GM19397 (cell line): ENCODE data around the gene OGDH.
"Not testable (repeated sequence)": the region's sequence is repeated elsewhere in the genome, so short reads cannot be mapped to it uniquely, and the experiment has no call there.

Source experiments
- ATAC-seq: cut with Tn5 transposase; IDR thresholded peaks from one replicate; pipeline ENCODE4 v1.9.1; 2021; ENCODE audit warnings: mild to moderate bottlenecking, moderate library complexity; ENCODE audit not compliant: unreplicated experiment

OGDH gene

DNA sequence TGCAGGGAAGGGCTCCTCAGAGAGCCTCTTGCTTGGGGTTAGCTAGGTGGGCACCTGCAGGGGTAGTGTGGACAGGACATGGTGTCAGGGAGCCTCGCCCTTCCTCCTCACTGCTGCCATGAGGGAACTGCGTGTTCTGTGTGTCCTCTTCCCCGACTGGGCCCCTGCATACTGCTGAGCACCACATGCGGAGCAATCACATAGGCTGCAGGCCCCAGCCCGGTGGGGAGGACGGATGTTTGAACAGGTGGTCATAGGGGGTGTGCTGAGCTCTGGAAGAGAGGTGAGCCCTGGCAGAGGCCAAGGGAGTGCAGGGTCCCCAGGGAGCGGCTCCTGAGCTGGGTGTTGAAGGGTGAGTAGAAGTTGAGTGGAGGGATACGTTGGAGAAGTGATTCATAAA, 93.9 kb downstream of the OGDH start:
- ATAC-seq, result no peak

DNA sequence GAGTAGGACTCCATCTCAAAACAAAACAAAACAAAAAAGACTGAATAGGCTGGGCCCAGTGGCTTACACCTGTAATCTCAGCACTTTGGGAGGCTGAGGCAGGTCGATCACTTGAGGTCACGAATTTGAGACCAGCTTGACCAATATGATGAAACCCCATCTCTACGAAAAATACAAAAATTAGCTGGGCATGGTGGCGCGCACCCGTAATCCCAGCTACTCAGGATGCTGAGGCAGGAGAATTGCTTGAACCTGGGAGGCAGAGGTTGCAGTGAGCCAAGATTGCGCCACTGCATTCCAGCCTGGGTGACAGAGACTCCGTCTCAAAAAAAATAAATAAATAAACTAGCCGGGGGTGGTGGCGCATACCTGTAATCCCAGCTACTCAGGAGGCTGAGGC, 97.0 kb downstream of the OGDH start:
- ATAC-seq, result not testable (repeated sequence)

DNA sequence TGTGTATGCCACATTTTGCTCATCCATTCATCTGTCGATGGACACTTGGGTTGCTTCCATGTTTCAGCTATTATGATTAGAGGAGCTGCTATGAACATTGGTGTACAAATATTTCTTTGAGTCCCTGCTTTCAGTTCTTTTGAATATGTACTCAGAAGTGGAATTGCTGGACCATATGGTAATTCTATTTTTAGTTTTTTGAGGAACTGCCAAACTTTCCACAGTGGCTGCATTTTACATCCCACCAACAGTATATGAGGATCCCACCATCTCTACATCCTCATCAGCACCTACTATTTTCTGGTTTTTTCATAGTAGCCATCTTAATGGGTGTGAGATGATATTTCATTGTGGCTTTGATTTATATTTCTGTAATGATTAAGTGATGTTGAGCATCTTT, 97.5 kb downstream of the OGDH start:
- ATAC-seq, result no peak

DNA sequence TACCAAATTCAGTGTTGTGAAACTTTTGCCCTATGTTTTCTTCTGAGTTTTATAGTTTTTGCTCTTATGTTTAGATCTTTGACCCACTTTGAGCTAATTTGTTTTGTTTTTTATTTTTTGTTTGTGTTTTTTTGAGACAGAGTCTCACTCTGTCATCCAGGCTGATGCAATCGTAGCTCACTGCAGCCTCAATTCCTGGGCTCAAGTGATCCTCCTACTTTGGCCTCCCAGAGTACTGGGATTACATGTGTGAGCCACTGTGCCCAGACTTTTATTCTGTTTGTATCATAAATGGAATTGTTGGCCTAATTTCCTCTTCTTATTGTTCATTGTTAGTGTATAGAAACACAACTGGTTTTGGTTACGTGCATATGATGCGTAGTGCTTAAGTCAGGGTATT, 99.0 kb downstream of the OGDH start:
- no peak for ATAC-seq

DNA sequence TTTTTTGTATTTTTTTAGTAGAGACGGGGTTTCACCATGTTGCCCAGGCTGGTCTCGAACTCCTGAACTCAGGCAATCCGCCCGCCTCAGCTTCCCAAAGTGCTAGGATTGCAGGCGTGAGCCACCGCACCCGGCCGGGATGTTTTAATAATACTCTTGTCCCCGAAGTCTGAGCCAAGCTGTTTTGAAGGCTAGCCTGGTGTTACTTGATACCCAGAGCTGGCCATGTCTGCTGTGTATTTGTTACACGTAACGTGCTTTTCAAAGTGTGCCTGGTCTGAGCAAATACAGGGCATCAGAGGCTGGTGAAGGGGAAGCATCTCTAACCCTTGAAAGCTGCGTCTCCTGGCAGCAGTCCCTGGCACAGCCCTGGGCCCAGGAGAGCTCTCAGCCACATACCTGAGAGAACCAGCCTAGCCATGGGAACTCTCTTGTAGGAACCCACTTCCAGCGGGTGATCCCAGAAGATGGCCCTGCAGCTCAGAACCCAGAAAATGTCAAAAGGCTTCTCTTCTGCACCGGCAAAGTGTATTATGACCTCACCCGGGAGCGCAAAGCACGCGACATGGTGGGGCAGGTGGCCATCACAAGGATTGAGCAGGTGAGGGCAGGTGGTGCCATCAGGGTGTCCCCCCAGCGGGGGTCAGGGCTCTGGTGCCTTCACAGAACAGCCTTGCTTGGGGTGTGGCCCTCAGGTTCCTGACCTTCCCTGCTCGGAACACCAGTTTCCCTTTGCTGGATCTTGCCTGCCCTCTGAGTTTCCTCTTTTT, 100.5 kb downstream of the OGDH start:
- no peak for ATAC-seq

DNA sequence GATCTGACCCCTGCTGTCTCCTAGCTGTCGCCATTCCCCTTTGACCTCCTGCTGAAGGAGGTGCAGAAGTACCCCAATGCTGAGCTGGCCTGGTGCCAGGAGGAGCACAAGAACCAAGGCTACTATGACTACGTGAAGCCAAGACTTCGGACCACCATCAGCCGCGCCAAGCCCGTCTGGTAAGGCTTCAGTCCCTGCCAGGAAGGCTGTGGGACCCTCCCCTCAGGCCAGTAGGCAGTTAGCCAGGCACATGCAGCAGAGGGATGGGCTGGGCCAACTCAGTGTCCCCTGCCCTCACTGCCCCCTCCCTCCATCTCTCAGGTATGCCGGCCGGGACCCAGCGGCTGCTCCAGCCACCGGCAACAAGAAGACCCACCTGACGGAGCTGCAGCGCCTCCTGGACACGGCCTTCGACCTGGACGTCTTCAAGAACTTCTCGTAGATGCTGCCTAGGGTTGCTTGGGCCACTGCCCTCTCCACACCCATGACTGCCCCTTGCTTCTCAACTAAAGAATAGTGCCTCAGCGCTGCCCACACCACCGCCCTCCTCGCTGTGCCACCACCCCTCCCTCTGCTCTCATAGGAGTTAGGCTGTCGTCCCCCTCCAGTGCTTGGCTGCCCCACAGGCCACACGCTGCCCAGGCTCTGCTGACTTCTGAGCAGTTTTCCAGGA, 101.3 kb downstream of the OGDH start:
- ATAC-seq, result no peak

DNA sequence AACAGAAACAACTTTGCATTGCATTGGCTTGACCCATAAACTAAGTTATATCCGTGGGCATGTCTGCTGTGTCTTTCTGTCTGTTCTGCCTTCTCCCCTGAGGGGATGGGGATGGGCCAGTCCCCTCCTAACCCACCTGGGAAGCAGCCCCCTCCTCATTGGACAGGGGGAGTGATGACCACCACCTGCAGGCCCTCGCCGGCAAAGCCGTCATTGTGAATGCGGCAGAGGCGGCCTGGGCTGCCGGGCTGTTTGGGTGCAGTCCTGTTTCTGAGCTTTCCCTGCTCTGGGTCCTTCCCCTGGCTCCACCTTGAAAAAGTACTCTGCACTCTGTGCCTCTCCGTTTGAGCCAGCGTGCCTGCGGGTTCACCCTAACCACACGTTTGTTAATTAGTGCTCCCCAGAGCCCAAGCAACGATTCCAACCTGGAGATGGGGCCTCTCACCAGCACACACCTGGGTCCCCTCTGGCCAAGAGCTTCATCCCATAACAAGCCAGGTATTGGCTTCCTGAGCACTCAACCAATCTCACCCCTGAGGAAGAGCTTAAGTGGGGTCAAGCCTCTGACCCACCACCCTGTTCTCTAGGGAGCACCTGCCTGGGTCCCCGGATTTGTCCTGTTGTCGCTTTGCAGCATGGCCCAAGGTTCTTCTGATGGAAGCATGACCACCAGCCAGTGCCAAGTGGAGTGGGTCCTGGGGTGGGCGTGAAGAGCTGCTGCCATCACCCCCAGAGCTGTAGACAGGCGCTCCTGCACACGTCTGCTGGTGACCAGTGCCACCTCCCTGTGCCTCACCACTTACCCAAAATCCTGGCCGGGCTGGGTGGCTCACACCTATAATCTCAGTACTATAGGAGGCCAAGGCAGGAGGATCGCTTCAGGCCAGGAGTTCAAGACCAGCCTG, 102.8 kb downstream of the OGDH start:
- ATAC-seq, result no peak

DNA sequence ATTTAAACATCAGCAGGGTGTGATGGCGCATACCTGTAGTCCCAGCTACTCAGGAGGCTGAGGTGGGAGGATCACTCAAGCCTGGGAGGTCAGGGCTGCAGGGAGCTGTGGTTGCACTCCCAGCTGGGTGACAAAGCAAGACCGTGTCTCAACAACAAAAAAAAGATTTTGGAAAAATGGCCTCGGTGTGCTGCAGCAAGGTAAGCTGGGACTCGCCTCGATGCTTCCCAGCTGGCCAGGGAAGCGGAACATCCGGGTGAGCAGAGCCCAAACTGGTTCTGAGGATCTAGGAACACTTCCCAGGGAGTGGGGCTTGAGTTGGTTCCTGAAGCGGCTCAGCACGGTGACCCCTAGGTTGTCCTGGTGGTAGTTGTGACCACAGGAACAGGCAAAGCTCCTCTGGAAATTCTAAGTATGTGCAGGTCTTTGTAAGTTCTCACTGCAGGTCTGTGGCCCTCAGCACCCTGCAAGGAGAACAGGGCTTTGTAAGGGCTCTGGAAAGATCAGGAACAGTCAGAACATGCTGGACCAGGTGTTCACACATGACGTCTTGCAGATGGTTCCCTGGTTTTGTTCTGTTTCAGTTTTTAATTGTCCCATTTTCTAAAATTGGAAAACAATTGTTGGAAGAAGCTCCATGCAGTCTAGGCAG, 103.6 kb downstream of the OGDH start:
- ATAC-seq, result no peak

DNA sequence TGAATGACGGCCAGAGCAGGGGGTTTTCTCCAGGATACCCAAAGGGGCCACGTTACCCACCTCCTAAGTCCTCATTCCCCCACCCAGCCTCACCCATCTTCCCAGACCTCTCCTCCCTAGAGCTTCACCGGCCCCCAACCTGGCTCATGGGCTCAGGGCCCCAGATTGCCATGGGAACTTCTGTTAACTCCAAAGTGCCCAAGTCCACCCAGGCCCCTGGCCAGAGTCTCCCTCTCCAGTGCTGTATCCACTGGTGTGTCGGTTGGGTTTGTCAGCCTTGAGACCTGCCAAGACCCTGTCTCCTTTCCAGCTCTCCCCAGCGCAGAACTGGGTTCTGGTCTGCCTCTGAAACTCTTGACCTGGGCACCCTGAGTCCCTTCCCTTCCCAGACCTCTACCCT, 105.1 kb downstream of the OGDH start:
- no peak for ATAC-seq

DNA sequence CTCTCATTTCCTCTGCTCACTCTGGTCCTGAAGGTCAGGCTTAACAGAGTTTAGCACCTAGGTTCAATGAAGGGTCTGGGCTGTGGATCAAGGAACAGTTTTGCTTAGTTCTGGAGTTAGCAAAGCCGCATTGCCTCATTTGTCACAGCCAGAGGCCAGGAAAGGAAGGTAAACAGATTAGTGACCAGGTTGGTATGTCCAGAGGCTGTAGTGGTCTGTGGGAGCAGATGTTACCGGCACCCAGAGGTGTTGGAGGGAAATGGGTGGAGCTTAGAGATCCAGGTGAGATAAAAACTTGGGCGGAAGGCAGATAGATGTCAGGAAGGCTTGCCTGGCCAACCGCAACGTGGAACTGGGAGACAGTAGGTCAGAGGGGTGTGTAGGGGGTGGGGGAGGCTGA, 105.6 kb downstream of the OGDH start:
- no peak for ATAC-seq

DNA sequence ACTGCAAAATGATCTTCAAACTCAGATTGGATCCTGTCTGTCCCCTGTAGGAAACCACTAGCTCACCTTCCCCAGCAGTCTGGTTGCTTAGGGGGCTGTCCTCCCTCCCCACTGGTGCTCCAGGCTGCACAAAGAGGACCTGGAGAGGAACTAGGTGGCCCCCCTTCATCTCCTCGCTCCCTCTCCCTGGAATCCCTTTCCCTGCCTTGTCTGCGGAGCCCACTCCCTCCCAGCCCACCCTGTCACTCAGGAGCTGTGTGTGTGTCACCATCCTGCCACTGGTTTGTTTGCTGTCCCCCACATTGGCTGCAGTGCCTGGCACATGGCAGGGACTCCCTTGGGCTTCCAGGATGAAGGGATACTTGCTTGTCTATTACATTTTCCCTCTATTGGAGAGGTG, 106.7 kb downstream of the OGDH start:
- no peak for ATAC-seq

DNA sequence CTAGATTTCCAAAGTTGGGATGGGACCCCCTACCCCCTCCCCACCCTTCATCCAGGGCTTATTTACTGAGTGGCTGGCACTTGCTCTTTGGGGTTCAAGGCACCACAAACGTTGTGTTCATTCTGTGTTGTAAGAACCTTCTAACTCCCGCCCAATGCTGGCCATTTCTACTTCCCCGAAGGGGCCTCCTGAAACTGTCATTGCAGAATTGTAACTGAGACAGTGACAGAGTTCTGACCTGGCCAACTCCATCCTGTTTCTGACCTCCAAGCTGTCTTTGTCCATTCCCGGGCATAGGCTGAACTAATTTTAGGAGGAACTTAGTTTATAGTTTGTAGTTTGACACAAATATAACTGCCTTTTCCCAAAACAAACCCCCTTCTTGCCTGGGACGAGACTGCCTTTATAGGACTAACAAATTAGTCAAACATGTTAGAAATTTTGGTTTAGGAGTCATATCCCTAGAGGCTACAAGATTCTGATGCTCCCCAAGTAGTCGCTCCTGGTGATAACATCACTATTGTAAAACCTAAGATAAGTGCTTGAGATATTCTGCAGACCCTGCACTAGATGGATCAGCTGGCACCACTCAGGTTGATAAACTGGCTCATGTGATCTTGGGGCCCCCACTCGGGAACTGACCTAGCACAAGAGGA, 107.4 kb downstream of the OGDH start:
- ATAC-seq, result no peak

DNA sequence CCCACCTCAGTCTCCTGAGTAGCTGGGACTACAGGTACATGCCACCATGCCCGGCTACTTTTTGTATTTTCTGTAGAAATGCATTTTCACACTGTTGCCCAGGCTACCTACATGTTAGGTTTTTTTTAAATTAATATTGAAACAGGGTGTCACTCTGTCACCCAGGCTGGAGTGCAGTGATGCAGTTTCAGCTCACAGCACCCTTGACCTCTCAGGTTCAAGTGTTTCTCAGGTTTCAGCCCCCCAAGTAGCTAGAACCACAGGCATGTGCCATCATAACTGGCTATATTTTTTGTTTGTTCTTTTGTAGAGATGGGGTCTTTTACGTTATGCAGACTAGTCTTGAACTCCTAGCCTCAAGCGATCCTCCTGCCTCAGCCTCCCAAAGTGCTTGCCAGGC, 109.8 kb downstream of the OGDH start:
- ATAC-seq, result no peak

DNA sequence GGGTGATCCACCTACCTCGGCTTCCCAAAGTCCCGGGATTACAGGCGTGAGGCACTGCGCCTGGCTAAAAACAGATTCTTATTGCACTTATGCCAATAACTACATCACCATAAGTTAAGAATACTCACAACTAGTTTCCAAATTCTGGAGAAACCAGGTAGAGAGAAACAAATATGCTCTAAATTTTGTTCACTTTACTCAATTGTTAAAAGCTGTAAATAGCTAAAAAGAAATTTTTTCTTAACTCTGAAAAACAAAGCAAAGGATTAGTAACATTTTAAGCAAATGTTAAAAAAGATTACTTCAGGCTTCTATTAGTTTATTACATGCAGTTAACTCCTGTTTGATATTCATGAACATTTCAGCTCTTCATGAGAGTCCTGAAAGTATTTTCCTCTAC, 113.9 kb downstream of the OGDH start:
- no peak for ATAC-seq

DNA sequence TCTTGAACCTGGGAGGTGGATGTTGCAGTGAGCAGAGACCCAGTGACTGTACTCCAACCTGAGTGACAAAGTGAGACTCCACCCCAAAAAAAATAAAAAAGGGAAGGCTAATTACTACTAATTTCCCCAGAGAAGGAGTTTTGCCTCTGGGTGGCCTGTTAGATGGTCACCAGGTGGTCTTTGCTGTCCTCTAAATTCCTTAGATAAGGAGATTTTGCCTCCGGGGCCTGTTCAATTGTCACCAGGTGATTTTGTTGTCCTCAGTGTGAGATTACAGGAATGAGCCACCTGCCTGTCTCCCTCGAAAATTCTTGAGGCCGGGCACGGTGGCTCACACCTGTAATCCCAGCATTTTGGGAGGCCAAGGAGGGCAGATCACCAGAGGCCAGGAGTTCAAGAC, 117.8 kb downstream of the OGDH start:
- ATAC-seq, result no peak

DNA sequence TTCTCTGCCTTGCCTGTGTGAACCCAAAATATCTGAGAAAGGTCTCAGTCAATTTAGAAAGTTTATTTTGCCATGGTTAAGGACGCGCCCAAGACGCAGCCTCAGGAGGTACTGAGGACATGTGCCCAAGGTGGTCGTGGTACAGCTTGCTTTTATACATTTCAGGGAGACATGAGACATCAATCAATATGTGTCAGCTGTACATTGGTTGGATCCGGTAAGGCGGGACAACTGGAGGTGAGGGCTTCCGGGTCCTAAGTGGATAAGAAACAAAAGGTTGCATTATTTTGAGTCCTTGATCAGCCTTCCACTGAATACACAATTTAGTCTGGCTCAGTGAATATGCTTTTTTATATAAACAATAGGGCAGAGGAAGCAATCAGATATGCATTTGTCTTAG, 119.8 kb downstream of the OGDH start:
- not testable (repeated sequence) for ATAC-seq

DNA sequence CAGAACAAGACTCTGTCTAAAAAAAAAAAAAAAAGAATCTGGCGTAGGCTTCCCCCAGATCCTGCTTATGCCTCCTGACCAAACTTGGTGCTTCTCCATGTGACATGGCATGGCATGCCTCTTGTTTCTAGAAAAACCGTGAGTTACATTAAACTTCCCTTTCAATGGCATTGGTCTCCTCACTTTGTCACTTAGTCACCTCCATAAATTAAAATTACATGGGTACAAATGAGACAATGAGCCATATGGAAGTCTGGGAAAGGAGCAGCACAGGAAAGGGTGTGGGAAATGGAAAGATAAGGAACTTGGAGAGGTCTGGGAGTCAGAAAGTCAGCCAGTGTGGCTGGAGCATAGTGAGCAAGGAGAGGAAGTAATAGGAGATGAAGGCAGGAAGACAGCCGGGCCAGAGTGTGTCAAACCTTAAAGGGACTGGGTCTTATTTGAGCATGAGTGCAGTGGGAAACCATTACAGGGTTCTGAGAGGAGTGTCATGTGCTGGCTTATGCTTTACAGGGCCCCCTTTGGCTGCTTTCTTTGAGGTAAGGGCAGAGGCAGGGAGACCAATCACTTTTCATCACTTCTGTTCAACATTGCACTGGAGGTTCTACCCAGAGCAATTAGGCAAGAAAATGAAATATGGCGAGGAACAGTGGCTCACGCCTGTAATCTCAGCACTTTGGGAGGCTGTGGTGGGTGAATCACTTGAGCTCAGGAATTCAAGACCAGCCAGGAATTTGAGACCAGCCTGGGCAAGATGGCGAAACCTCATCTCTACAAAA, 120.9 kb downstream of the OGDH start:
- ATAC-seq, result no peak

DNA sequence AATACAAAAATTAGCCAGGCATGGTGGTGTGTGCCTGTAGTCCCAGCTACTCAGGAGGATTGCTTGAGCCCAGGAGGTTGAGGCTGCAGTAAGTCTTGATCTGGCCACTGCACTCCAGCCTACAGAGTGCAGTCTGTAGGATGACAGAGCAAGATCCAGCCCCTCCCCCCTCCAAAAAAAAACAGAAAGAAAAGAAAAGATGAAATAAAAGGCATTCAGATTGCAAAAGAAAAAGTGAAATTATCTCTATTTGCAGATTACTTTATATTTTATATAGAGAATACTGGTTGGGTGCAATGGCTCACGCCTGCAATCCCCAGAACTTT, 121.5 kb downstream of the OGDH start:
- ATAC-seq, result no peak

DNA sequence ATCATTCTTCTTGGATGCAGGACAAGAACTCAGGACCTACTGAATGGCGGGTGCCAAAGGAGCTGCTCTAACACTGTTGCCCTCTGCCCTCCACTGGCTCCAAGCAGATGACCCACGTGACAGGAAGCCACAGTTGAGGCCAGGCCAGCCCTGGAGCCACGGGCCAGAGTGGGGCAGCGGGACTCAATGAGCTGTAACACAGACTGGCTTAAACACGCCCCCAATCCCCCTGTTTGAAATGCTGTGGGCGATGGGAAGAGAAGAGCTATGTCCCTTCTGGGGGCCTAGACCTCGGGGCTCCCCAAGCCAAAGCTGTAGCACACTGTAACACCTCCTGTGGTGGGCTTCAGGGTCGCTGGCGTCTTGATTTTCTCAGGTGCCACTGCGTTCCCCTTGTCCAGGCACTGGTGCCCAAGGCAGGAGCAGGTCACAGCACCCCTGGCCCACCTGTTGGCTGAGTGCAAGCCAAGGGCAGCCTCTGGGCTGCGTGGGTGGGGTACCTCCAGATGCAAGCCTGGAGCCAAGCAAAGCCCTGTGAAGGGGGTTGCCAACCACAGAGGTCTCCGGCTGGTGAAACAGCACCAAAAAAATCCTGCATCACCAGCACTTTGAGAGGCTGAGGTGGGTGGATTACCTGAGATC, 123.6 kb downstream of the OGDH start:
- ATAC-seq, result no peak

DNA sequence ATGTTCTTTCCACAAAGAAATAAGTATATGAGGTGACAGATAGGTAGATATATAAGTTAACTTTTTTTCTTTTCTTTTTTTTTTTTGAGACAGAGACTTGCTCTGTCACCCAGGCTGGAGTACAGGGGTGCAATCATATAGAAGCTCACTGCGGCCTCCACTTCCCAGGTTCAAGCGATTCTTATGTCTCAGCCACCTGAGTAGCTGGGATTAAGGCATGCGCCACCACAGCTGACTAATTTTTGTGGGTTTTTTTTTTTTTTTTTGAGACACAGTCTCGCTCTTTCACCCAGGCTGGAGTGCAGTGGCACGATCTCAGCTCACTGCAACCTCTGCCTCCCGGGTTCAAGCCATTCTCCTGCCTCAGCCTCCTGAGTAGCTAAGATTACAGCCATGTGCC, 126.5 kb downstream of the OGDH start:
- ATAC-seq, result not testable (repeated sequence)
